ENCODE data around the gene SCAF4.

DNA sequence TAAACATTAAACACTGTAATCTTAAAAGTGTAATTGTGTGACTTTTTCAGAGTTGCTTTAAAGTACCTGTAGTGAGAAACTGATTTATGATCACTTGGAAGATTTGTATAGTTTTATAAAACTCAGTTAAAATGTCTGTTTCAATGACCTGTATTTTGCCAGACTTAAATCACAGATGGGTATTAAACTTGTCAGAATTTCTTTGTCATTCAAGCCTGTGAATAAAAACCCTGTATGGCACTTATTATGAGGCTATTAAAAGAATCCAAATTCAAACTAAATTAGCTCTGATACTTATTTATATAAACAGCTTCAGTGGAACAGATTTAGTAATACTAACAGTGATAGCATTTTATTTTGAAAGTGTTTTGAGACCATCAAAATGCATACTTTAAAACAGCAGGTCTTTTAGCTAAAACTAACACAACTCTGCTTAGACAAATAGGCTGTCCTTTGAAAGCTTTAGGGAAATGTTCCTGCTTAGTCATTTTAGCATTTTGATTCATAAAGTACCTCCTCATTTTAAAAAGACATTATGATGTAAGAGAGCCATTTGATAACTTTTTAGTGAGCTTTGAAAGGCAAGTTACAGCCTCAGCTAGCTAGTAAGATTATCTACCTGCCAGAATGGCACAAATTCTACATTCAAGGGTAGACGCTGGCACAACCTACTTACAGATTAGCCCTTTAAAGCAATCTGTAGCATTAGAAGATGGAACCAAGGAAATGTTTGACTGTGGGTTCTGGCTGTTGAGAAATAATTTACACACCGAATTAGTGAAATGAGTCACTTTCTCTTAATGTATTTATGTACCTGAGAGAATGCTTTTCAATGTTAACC lies 63.0 kb downstream of the SCAF4 start:
- TF ChIP-seq CTCF (IDR thresholded peaks at IDR 0.05; ENCODE audit: control extremely low read depth in 1 of 3, insufficient read depth in 1 of 3, low read depth in 1 of 3, low read length in 3 of 3) (no peak), JUND (IDR thresholded peaks at IDR 0.05; ENCODE audit: low read length) (no peak), POLR2AphosphoS5 (IDR thresholded peaks at IDR 0.05; ENCODE audit: low read depth, low read length) (0 out of 2 replicates have a peak, but pooled peaks have one; percentile 16), CEBPB (IDR thresholded peaks at IDR 0.05; ENCODE audit: low read depth, low read length) (no peak), EP300 (IDR thresholded peaks at IDR 0.05; ENCODE audit: borderline replicate concordance in 1 of 2, low read depth in 2 of 2, low read length in 2 of 2) (no peak), TCF12 (IDR thresholded peaks at IDR 0.05; ENCODE audit: low read depth, low read length) (no peak), SP1 (IDR thresholded peaks at IDR 0.05; ENCODE audit: low read depth, low read length) (no peak), EGR1 (IDR thresholded peaks at IDR 0.05; ENCODE audit: borderline replicate concordance, low read depth, low read length) (no peak), KDM1A (IDR thresholded peaks at IDR 0.05; ENCODE audit: borderline replicate concordance, low read length) (no peak), POLR2A (IDR thresholded peaks at IDR 0.05; ENCODE audit: control extremely low read depth in 1 of 2, low read depth in 2 of 2, low read length in 2 of 2) (no peak), ATF3 (IDR thresholded peaks at IDR 0.05; ENCODE audit: insufficient read depth, low read depth, low read length) (no peak), GABPA (IDR thresholded peaks at IDR 0.05; ENCODE audit: borderline replicate concordance, insufficient read depth, low read length) (no peak), SIN3A (conservative IDR thresholded peaks at IDR 0.05 in 1 of 2, IDR thresholded peaks at IDR 0.05 in 1 of 2; ENCODE audit: low read depth in 1 of 2, low read length in 2 of 2) (no peak)
- TF ChIP-seq, protein P1, sequence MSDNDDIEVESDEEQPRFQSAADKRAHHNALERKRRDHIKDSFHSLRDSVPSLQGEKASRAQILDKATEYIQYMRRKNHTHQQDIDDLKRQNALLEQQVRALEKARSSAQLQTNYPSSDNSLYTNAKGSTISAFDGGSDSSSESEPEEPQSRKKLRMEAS (IDR thresholded peaks at IDR 0.05) = no peak
